Activated naive CD4-positive, alpha-beta T cell treated with anti-CD3 and anti-CD28 coated beads, Interleukin-2, amount 10 ng/mL, durations not matched to agents 7 days and 5 days (primary cell): ENCODE results near the gene MYZAP.

ENCODE experiments used
- CTCF ChIA-PET: fragments of 350-600 bp; sonication (Branson Sonifier 250); formaldehyde crosslinking; loops from one replicate; lab custom pipeline; 2021; ENCODE audit warnings: antibody characterized with exemption; lab: Charles Lee
- DNase-seq: peaks from one replicate; pipeline ENCODE4 v3.0.0-alpha.2; 2020
- H3K27ac Mint-ChIP-seq: one replicate; pipeline ENCODE4 v1.8.0; 2021; ENCODE audit warnings: mild to moderate bottlenecking, moderate library complexity, mixed read lengths
- H3K27me3 Mint-ChIP-seq: one replicate; pipeline ENCODE4 v1.8.0; 2021; ENCODE audit warnings: mild to moderate bottlenecking, mixed read lengths
- H3K36me3 Mint-ChIP-seq: one replicate; pipeline ENCODE4 v1.8.0; 2021; ENCODE audit warnings: mixed read lengths
- H3K4me1 Mint-ChIP-seq: one replicate; pipeline ENCODE4 v1.8.0; 2021; ENCODE audit warnings: mixed read lengths
- H3K4me3 Mint-ChIP-seq: one replicate; pipeline ENCODE4 v1.8.0; 2021; ENCODE audit warnings: mild to moderate bottlenecking, moderate library complexity, mixed read lengths
- H3K9me3 Mint-ChIP-seq: one replicate; pipeline ENCODE4 v1.8.0; 2021; ENCODE audit warnings: mixed read lengths

MYZAP gene

DNA sequence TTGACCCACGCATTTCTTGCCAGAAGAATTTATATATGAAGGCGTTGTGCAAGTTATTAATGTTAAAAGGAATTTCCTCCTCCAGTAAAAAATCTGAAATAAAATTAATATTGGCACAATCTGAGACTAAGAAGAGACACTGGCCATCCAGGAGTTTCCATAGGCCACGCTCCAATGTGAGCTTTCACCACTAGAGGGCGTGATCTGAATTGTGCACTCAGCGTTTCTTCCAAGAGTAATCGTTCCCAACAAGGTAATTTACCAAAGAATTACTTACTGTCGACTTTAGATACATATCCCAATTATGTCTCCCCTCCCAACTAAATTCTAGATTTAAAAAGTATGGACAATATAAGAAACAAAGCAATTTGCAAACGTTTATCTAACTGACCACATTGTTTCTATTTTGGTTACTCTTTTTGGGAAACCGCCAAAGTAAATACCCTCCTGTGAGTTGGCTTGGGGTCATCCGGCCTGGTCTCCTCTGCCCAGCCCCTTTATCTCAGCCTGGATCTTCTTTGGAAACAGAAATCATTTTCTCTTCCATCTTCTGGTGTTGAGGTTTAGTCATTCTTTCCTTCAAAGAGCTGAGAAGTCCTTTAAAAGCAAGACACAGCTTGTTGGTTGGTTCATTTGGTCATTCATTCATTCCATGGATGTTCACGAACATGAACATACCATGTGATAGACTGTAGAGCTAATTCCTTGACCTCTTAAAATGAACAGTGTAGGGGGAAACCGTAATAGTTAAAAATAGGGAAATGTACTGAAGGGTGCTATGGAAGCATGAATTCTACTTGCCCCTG, 141.0 kb downstream of the MYZAP start:
- peak; percentile 66 for DNase-seq

DNA sequence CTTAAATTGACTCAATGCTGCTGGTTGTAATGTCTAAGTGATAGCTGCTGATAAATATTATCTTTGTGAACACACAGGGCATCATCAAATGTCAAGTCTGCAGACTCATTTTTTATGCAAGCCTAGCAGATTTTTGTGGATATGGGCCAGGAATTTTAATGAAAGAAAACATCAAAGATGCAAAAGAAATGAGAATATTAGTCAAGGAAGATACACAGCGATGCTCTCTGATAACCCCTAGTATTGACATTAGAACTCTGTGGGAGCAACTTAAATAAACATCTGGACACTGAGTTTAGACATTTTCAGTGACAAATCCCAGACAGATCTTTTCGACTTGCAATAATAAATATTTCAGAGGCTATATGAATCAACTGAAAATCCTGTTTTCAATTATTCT, 143.2 kb downstream of the MYZAP start:
- H3K4me3 Mint-ChIP-seq = no peak overlapping the region
- no peak overlapping the region for H3K27ac Mint-ChIP-seq
- no peaks in the 10 kb centered on the region for H3K9me3 Mint-ChIP-seq
- CTCF ChIA-PET = interaction anchor here (0.6 to 1.4 kb wide), 2 partner anchors 9 to 16 kb away, joined by 3 read pairs; no protein-coding TSS in a partner anchor
- H3K4me1 Mint-ChIP-seq = peaks cover 10% of the 10 kb centered on the region
- H3K36me3 Mint-ChIP-seq = no peaks in the 10 kb centered on the region
- DNase-seq = no peak
- H3K27me3 Mint-ChIP-seq = no peaks in the 10 kb centered on the region

More for the DNA sequence above, 141.0 kb downstream of the MYZAP start:
- Mint-ChIP-seq H3K9me3 (no peaks in the 10 kb centered on the region), H3K36me3 (no peaks in the 10 kb centered on the region), H3K4me3 (no peak overlapping the region), H3K27me3 (no peaks in the 10 kb centered on the region), H3K4me1 (peaks cover 7% of the 10 kb centered on the region), H3K27ac (no peak overlapping the region)
- CTCF ChIA-PET = interaction anchor here (0.5 to 2.6 kb wide), 20 partner anchors 7 to 1729 kb away, joined by 3 to 14 read pairs (median 4); no protein-coding TSS in a partner anchor
